B cell (primary cell): ENCODE results near the gene OR13J1. TPM values are rescaled to one million over a fixed set of nuclear protein-coding genes. Genes with fewer than 3 reads are reported as not detected.
A peak's percentile ranks its signal among the peaks of the same experiment; 100 is the strongest.

Source experiments
- ATAC-seq: fragments of 200-7000 bp; cut with Tn5 transposase; one replicate; pipeline ENCODE4 v1.10.0; 2021; ENCODE audit warnings: low read depth, mild to moderate bottlenecking, moderate number of reproducible peaks, moderate library complexity
- CTCF ChIA-PET: fragments of 350-600 bp; sonication (Branson Sonifier 250); formaldehyde crosslinking; loops from one replicate; lab custom pipeline; 2021; ENCODE audit warnings: antibody characterized with exemption, inconsistent platforms; lab: Charles Lee
- POLR2A ChIA-PET: fragments of 350-600 bp; sonication (Branson Sonifier 250); formaldehyde crosslinking; loops from one replicate; lab custom pipeline; 2021; ENCODE audit warnings: antibody characterized with exemption; lab: Charles Lee
- DNase-seq: peaks from one replicate; pipeline ENCODE4 v3.0.0; 2013
- H2AFZ ChIP-seq: 2 replicates; pipeline ENCODE4 v1.6.1; 2012; ENCODE audit warnings: mild to moderate bottlenecking, low read depth, low read length; ENCODE audit not compliant: insufficient read depth, poor library complexity, severe bottlenecking
- H3K27ac ChIP-seq, 2 donors: 1 replicate in 1 of 2; 2 replicates in 1 of 2; pipeline ENCODE4 v1.5.1; 2012 to 2013; ENCODE audit warnings: low read length in 2 of 2, mild to moderate bottlenecking in 2 of 2, moderate library complexity in 1 of 2
- H3K27me3 ChIP-seq, 4 experiments: fragments of 200-600 bp in 1 of 4; sonication (generic) in 1 of 4; replicated peaks in 1 of 4; 1 replicate in 2 of 4; 2 replicates in 2 of 4; pipeline versions ENCODE4 v1.6.1 to v1.7.0; 2013 to 2016; ENCODE audit warnings: low read length in 3 of 4, mild to moderate bottlenecking in 2 of 4, mixed read lengths in 1 of 4, moderate library complexity in 1 of 4; ENCODE audit not compliant: insufficient read depth in 4 of 4, control insufficient read depth in 3 of 4; ENCODE audit errors: control extremely low read depth in 1 of 4
- H3K36me3 ChIP-seq, 2 experiments: replicated peaks in 1 of 2; 1 replicate in 1 of 2; 2 replicates in 1 of 2; pipeline versions ENCODE4 v1.6.1 to v1.7.1; 2013; ENCODE audit warnings: low read length in 1 of 2; ENCODE audit not compliant: insufficient read depth in 2 of 2, control insufficient read depth in 1 of 2; ENCODE audit errors: control extremely low read depth in 1 of 2, extremely low read depth in 1 of 2
- H3K4me1 ChIP-seq, 2 donors: fragments of 200-600 bp in 1 of 2; sonication (generic) in 1 of 2; 1 replicate in 1 of 2; 2 replicates in 1 of 2; pipeline versions ENCODE4 v1.5.1 to v1.6.1; 2013 to 2017; ENCODE audit warnings: low read length in 2 of 2; ENCODE audit not compliant: control insufficient read depth in 2 of 2, insufficient read depth in 2 of 2
- H3K4me2 ChIP-seq: replicated peaks from 2 replicates; pipeline ENCODE3; 2012; ENCODE audit warnings: mild to moderate bottlenecking, low read depth, low read length; ENCODE audit not compliant: poor library complexity, severe bottlenecking
- H3K4me3 ChIP-seq, 5 experiments: fragments of 200-600 bp in 1 of 5; sonication (generic) in 1 of 5; 1 replicate in 3 of 5; 2 replicates in 2 of 5; pipeline versions ENCODE4 v1.5.1 to v1.7.0; 2011 to 2016; ENCODE audit warnings: low read length in 4 of 5, mild to moderate bottlenecking in 4 of 5, low read depth in 2 of 5, control low read depth in 1 of 5, moderate library complexity in 1 of 5; ENCODE audit not compliant: insufficient read depth in 1 of 5; ENCODE audit errors: control extremely low read depth in 1 of 5, extremely low read depth in 1 of 5
- H3K79me2 ChIP-seq: fragments of 200-600 bp; sonication (generic); one replicate; pipeline ENCODE4 v1.6.0; 2016; ENCODE audit warnings: low read length; ENCODE audit not compliant: control insufficient read depth, insufficient read depth
- H3K9ac ChIP-seq: fragments of 200-600 bp; sonication (generic); 2 replicates; pipeline ENCODE4 v1.6.1; 2017; ENCODE audit warnings: mild to moderate bottlenecking, low read length, moderate library complexity
- H3K9me3 ChIP-seq, 3 donors: one replicate each; pipeline versions ENCODE4 v1.6.1 to v1.7.1; 2013; ENCODE audit warnings: low read length in 2 of 3; ENCODE audit not compliant: control insufficient read depth in 2 of 3, insufficient read depth in 1 of 3; ENCODE audit errors: control extremely low read depth in 1 of 3
- H4K20me1 ChIP-seq: 2 replicates; pipeline ENCODE4 v1.6.0; 2012; ENCODE audit warnings: mild to moderate bottlenecking, low read length; ENCODE audit not compliant: insufficient read depth, control insufficient read depth, poor library complexity, severe bottlenecking
- H3K27ac Mint-ChIP-seq: one replicate; pipeline ENCODE4 v1.8.0; 2021; ENCODE audit warnings: mixed read lengths
- H3K27me3 Mint-ChIP-seq: one replicate; pipeline ENCODE4 v1.8.0; 2021; ENCODE audit warnings: mixed read lengths
- H3K4me1 Mint-ChIP-seq: one replicate; pipeline ENCODE4 v1.8.0; 2021; ENCODE audit warnings: mixed read lengths
- H3K4me3 Mint-ChIP-seq: one replicate; pipeline ENCODE4 v1.8.0; 2021; ENCODE audit warnings: mixed read lengths
- H3K9me3 Mint-ChIP-seq: one replicate; pipeline ENCODE4 v1.8.0; 2022; ENCODE audit warnings: mixed read lengths; ENCODE audit not compliant: insufficient read depth
- EZH2 ChIP-seq: IDR thresholded peaks from 2 replicates; pipeline ENCODE4 v1.6.1; 2012; ENCODE audit warnings: borderline replicate concordance, low read depth, mild to moderate bottlenecking, moderate library complexity, low read length; ENCODE audit not compliant: insufficient read depth, poor library complexity, severe bottlenecking
- whole genome bisulfite sequencing: methylation state at CpG from one replicate; pipeline ENCODE4 v1.1.5; 2013; ENCODE audit warnings: missing lambda C conversion rate; ENCODE audit not compliant: insufficient coverage; 5-methylcytosine and 5-hydroxymethylcytosine counted together
- intact Hi-C: fragments of 100-400 bp; cut with micrococcal nuclease; formaldehyde crosslinking; loops from one replicate; pipeline ENCODE4 v1.10.0; 2022
- polyA plus RNA-seq: library from polyadenylated mRNA; depleted of rRNA; stranded (reverse); fragments of >200 nt; gene quantifications from 2 replicates; pipeline ENCODE4 v1.2.3, GENCODE V29; 2012
- total RNA-seq, 2 donors: library from RNA; stranded (reverse); fragments of 120-200 nt in 1 of 2; gene quantifications; 1 replicate in 1 of 2; 2 replicates in 1 of 2; pipeline versions ENCODE4 v1.2.3 to v1.2.4, GENCODE V29; 2013 to 2022
- TF ChIP-seq, protein P1 (sequence below): fragments of 200-600 bp; IDR thresholded peaks from one replicate; pipeline ENCODE4 v1.8.0; 2022; ENCODE audit warnings: antibody characterized with exemption, mild to moderate bottlenecking

The OR13J1 gene
- total and polyA plus RNA-seq, 2 donors (not counting 1 experiment from before 2014, with no cell fraction given) = not detected

GRCh38 chr9:35829764-35830096 lies 40.5 kb downstream of the OR13J1 start:
- Histone ChIP-seq H3K4me1 (peaks cover 29 to 40% of the 10 kb centered on the region in 2 donors), H3K27me3 (no peaks in the 10 kb centered on the region), H3K4me2 (peak overlapping the region; percentile 96), H3K9me3 (no peaks in the 10 kb centered on the region), H3K9ac (peak overlapping the region; percentile 86), H3K27ac (peak overlapping the region; percentile 60 to 78), H3K36me3 (no peaks in the 10 kb centered on the region), H3K4me3 (peak overlapping the region in 4 of 5 experiments; percentile 76 to 80 (median 78)), H3K79me2 (peaks cover 6% of the 10 kb centered on the region), H2AFZ (peak overlapping the region; percentile 99), H4K20me1 (no peaks in the 10 kb centered on the region)
- H3K4me1 Mint-ChIP-seq = peaks cover 49% of the 10 kb centered on the region
- CTCF ChIA-PET = interaction anchor here (1.6 to 5.5 kb wide), 2 partner anchors 15 to 17 kb away, joined by 4 to 58 read pairs; partner anchors contain the start of genes HINT2 and SPAG8
- H3K9me3 Mint-ChIP-seq = no peaks in the 10 kb centered on the region
- WGBS = 100% methylated on average over 1 of the region's 2 CpGs
- DNase-seq (no peak), ATAC-seq (no peak)
- no peaks in the 10 kb centered on the region for H3K27me3 Mint-ChIP-seq
- peak overlapping the region; percentile 89 for H3K27ac Mint-ChIP-seq
- TF ChIP-seq, protein P1, sequence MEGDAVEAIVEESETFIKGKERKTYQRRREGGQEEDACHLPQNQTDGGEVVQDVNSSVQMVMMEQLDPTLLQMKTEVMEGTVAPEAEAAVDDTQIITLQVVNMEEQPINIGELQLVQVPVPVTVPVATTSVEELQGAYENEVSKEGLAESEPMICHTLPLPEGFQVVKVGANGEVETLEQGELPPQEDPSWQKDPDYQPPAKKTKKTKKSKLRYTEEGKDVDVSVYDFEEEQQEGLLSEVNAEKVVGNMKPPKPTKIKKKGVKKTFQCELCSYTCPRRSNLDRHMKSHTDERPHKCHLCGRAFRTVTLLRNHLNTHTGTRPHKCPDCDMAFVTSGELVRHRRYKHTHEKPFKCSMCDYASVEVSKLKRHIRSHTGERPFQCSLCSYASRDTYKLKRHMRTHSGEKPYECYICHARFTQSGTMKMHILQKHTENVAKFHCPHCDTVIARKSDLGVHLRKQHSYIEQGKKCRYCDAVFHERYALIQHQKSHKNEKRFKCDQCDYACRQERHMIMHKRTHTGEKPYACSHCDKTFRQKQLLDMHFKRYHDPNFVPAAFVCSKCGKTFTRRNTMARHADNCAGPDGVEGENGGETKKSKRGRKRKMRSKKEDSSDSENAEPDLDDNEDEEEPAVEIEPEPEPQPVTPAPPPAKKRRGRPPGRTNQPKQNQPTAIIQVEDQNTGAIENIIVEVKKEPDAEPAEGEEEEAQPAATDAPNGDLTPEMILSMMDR = no peak
- TF ChIP-seq EZH2 = no peak
- intact Hi-C loops = loop anchor here (1.0 to 5.0 kb wide), 5 partner anchors 14 to 712 kb away; partner anchors contain the start of genes ATOSB, CCDC107, HINT2 and RMRP
- POLR2A ChIA-PET = no interaction called here
- peak overlapping the region; percentile 92 for H3K4me3 Mint-ChIP-seq

DNA sequence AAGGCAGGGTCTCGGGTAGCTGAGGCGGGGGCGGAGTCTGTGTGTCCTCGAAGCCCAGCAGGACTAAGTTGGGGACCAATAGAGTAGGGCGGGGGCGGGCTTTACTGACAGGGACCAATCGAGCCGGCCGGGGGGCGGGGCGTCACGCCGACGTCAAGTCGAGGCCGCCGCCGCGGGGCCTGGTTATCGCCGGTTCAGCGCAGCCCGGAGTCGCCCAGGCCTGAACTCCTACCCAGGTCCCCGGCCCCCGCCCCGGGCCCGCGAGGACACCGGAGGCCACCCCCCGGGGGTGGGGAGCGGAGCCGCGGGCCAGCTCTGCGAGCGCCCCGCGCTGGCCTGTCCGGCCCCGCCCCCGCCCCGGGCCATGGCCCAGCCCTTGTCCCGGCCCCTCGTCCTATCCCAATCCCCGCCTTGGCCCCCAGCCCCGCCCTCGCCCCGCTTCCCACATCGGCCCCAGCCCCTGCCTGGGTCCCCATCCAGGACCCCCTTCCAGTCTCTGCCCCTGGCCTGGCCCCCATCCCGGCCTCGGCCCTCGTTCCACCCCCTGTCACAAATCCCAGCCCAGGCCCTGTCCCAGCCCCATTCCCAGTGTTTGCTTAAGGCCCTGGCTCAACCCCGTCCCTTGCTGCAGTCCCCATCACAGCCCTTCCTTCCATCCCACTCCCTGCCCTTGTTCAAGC lies 41.0 kb downstream of the OR13J1 start, which contains the start of gene TMEM8B:
Gene TMEM8B, plus strand, starts transcription at position 145 of the 680 bp plus-strand sequence. Its CDS starts 220 bp downstream, at position 365.
- peaks cover 44% of the 10 kb centered on the region for H3K4me1 Mint-ChIP-seq
- ChIA-PET CTCF (interaction anchor here (0.6 to 6.0 kb wide), 9 partner anchors 8 to 218 kb away, joined by 3 to 141 read pairs (median 4); partner anchors contain the start of genes HINT2 and SPAG8), POLR2A (interaction anchor here (0.9 to 1.1 kb wide), 3 partner anchors 17 to 81 kb away, joined by 3 read pairs; partner anchors contain the start of gene SPAG8)
- intact Hi-C loops = loop anchor here (1.0 to 5.0 kb wide), 5 partner anchors 14 to 712 kb away; partner anchors contain the start of genes ATOSB, CCDC107, HINT2 and RMRP
- no peaks in the 10 kb centered on the region for H3K9me3 Mint-ChIP-seq
- peak within 1 kb of the TSS; percentile 99 for H2AFZ ChIP-seq
- H4K20me1 ChIP-seq = no peaks in the 10 kb centered on the region
- no peaks in the 10 kb centered on the region for H3K27me3 ChIP-seq
- H3K79me2 ChIP-seq = peaks cover 6% of the 10 kb centered on the region
- H3K27ac ChIP-seq = peak within 1 kb of the TSS; percentile 60 to 78
- peak within 1 kb of the TSS; percentile 96 for H3K4me2 ChIP-seq
- H3K36me3 ChIP-seq = no peaks in the 10 kb centered on the region
- peak within 1 kb of the TSS; percentile 89 for H3K27ac Mint-ChIP-seq
- peak within 1 kb of the TSS; percentile 86 for H3K9ac ChIP-seq
- H3K4me1 ChIP-seq = peaks cover 24 to 35% of the 10 kb centered on the region in 2 donors
- TF ChIP-seq, protein P1 = no peak
- TF ChIP-seq EZH2 = no peak
- H3K9me3 ChIP-seq = no peaks in the 10 kb centered on the region
- 1% methylated on average over 53 of the region's 53 CpGs for WGBS
- peak within 1 kb of the TSS; percentile 32 to 80 (median 78) for H3K4me3 ChIP-seq
- no peaks in the 10 kb centered on the region for H3K27me3 Mint-ChIP-seq
- H3K4me3 Mint-ChIP-seq = peak within 1 kb of the TSS; percentile 96
- DNase-seq (peak; percentile 94), ATAC-seq (peak; percentile 92)
